Thoracic aorta (tissue), 2 donors: ENCODE measurements around the gene MADD. TPM values are rescaled to one million over a fixed set of nuclear protein-coding genes. Genes with fewer than 3 reads are reported as not detected.

Experiments
- ATAC-seq: fragments of 150-250 bp; one replicate; pipeline ENCODE4 v1.8.0; 2017; ENCODE audit warnings: low read depth; ENCODE audit not compliant: insufficient number of reproducible peaks, low FRiP score
- DNase-seq: peaks from one replicate; pipeline ENCODE4 v3.0.0-alpha.2; 2020; ENCODE audit warnings: low spot score
- H3K27ac ChIP-seq, 2 donors: fragments of 200-600 bp; sonication (generic); 1 replicate in 1 of 2; 2 replicates in 1 of 2; pipeline ENCODE4 v1.5.1; 2016; ENCODE audit warnings: mild to moderate bottlenecking in 2 of 2, moderate library complexity in 2 of 2
- H3K27me3 ChIP-seq: fragments of 200-600 bp; sonication (generic); replicated peaks from 2 replicates; pipeline ENCODE4 v1.6.0; 2016; ENCODE audit warnings: mild to moderate bottlenecking; ENCODE audit not compliant: insufficient read depth
- H3K36me3 ChIP-seq: fragments of 200-600 bp; sonication (generic); one replicate; pipeline ENCODE4 v1.5.1; 2016
- H3K4me1 ChIP-seq, 2 donors: fragments of 200-600 bp; sonication (generic); 1 replicate in 1 of 2; 2 replicates in 1 of 2; pipeline versions ENCODE4 v1.5.1 to v1.6.0; 2016; ENCODE audit warnings: low read depth in 2 of 2, mild to moderate bottlenecking in 1 of 2; ENCODE audit not compliant: control insufficient read depth in 1 of 2
- H3K4me3 ChIP-seq: fragments of 200-600 bp; sonication (generic); 2 replicates; pipeline ENCODE4 v1.5.1; 2016; ENCODE audit warnings: mild to moderate bottlenecking
- H3K9me3 ChIP-seq: fragments of 200-600 bp; sonication (generic); 2 replicates; pipeline ENCODE4 v1.5.1; 2016
- total RNA-seq, 2 donors: library from RNA; depleted of rRNA; stranded (reverse); fragments of >200 nt; gene quantifications; one replicate each; pipeline versions ENCODE4 v1.1.0 to v1.2.3, GENCODE V29; 2016
- TF ChIP-seq, protein P1 (sequence below): fragments of 200-600 bp; sonication (generic); IDR thresholded peaks from one replicate; pipeline ENCODE4 v1.5.1; 2019; ENCODE audit warnings: antibody characterized with exemption

The MADD gene
- total RNA-seq, 2 donors from 2014 or later, result 58.9 to 74.3 TPM

DNA sequence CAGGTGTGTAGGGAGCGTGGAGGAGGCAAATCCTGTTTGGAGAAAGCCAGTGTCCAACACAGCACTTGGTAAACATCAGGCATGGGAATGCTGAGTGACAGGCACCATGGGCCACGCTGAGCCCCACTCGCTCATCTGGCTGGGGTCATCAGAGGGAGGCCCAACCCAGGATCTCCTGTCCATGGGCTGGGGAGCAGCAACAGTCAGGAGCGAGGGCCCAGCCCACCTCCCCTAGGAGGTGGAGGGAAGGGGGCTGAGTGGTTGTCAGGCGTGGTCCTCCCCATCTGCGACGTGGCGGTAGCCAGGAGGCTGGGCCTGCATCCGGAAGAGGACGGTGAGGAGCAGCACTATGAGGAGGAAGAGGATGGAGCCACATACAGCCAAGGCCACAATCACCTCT, 30.1 kb upstream of the MADD start:
- H3K36me3 ChIP-seq, result peaks cover 53% of the 10 kb centered on the region
- DNase-seq, result no peak

DNA sequence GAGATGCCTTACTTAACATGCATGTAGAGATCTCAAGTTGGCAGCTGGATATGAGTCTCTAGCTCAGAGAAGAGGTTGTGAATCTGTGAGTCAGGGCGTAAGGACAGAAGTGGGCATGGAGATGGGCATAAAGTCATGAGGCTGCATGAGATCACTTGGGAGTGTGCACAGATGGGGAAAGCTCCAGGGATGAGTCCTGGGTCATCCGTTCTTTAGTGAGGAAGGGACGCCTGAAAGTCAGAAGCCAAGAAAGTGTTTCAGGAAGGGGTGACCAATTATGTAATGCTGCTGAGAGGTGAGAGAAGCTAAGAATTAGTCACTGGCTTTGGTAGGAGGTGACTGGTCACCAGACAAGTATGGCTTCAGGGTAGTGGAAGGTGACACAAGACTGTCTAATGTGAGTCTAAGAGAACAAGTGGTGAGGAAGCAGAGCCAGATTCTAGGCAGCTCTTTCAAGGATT, 28.1 kb upstream of the MADD start:
- Histone ChIP-seq H3K27me3 (no peaks in the 10 kb centered on the region), H3K4me3 (no peak overlapping the region), H3K36me3 (peaks cover 51% of the 10 kb centered on the region), H3K9me3 (no peaks in the 10 kb centered on the region), H3K4me1 (no peaks in the 10 kb centered on the region), H3K27ac (no peak overlapping the region)
- ATAC-seq, result no peak
- no peak for DNase-seq
- TF ChIP-seq, protein P1, sequence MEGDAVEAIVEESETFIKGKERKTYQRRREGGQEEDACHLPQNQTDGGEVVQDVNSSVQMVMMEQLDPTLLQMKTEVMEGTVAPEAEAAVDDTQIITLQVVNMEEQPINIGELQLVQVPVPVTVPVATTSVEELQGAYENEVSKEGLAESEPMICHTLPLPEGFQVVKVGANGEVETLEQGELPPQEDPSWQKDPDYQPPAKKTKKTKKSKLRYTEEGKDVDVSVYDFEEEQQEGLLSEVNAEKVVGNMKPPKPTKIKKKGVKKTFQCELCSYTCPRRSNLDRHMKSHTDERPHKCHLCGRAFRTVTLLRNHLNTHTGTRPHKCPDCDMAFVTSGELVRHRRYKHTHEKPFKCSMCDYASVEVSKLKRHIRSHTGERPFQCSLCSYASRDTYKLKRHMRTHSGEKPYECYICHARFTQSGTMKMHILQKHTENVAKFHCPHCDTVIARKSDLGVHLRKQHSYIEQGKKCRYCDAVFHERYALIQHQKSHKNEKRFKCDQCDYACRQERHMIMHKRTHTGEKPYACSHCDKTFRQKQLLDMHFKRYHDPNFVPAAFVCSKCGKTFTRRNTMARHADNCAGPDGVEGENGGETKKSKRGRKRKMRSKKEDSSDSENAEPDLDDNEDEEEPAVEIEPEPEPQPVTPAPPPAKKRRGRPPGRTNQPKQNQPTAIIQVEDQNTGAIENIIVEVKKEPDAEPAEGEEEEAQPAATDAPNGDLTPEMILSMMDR, result no peak

More for the DNA sequence above, 30.1 kb upstream of the MADD start:
- no peak for ATAC-seq
- Histone ChIP-seq H3K4me1 (no peaks in the 10 kb centered on the region), H3K27ac (no peak overlapping the region), H3K4me3 (no peak overlapping the region), H3K27me3 (no peaks in the 10 kb centered on the region), H3K9me3 (no peaks in the 10 kb centered on the region)
- TF ChIP-seq, protein P1, result no peak

DNA sequence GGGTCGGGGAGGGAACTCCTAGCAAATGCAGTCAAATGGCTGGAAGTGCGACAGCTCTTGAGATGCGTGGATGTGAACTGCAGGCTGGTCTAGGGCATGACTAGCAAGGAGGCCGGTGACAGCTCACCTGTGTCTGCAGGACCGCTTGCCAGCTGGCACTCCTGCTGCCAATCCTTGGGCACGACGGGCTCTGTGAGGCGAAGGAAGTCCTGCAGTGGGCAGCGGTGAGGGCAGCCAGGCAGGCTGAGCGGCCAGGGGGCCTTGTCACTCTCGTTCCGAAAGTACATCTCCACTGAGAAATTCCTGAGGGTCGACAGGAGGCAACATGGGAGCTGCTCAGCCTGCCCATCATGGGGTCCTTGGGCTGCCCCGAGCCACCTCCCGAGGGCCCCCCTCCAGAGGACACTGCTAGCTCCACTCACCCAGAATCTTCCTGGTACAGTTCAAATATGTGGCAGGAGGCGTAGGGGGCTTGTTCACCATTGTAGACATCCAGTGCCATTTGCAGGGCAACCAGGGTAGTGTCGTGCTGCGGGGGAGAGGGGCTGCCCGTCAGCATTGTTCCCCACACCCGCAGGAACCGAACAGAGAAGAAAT, 27.2 kb upstream of the MADD start:
- H3K27ac ChIP-seq, result no peak overlapping the region
- H3K36me3 ChIP-seq, result peaks cover 51% of the 10 kb centered on the region
- H3K9me3 ChIP-seq, result no peaks in the 10 kb centered on the region
- H3K4me3 ChIP-seq, result no peak overlapping the region
- no peaks in the 10 kb centered on the region for H3K27me3 ChIP-seq
- H3K4me1 ChIP-seq, result peaks cover 6 to 7% of the 10 kb centered on the region in 2 donors
- TF ChIP-seq, protein P1, result no peak
- DNase-seq (no peak), ATAC-seq (no peak)

DNA sequence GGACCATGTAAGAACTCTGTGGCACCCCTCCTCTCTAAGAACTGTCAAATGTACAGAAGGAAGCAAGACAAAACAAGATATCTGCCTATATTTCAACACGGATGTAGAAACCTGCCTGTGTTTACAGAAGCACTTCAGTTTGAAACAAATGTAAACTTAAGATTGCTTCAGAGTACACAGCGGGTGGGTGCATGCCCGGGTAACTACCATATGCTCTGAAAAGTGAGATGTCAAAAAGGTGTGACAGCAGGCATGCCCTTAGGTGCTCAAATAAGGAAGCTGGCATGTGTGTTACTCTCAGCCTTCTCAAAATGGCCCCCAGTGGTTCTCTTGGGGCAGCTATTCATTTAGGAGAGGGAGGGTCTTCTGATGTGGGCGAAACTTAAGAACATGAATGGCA, 26.5 kb upstream of the MADD start:
- ATAC-seq, result no peak
- DNase-seq, result no peak
- Histone ChIP-seq H3K4me3 (no peak overlapping the region), H3K9me3 (no peaks in the 10 kb centered on the region), H3K27me3 (no peaks in the 10 kb centered on the region), H3K27ac (no peak overlapping the region), H3K36me3 (peaks cover 51% of the 10 kb centered on the region), H3K4me1 (peaks cover 11 to 13% of the 10 kb centered on the region in 2 donors)
- TF ChIP-seq, protein P1, result no peak

GRCh38 chr11:47244448-47245350, 25.2 kb upstream of the MADD start:
- no peaks in the 10 kb centered on the region for H3K9me3 ChIP-seq
- H3K27ac ChIP-seq, result no peak overlapping the region
- H3K27me3 ChIP-seq, result no peaks in the 10 kb centered on the region
- peaks cover 41% of the 10 kb centered on the region for H3K36me3 ChIP-seq
- no peak overlapping the region for H3K4me3 ChIP-seq
- TF ChIP-seq, protein P1, result no peak
- peaks cover 15 to 18% of the 10 kb centered on the region in 2 donors for H3K4me1 ChIP-seq
- DNase-seq (no peak), ATAC-seq (no peak)
